ENCODE results near the gene RABIF. TPM values are rescaled to one million over a fixed set of nuclear protein-coding genes. Genes with fewer than 3 reads are reported as not detected.
A peak's percentile ranks its signal among the peaks of the same experiment; 100 is the strongest.
"Not testable (repeated sequence)": the region's sequence is repeated elsewhere in the genome, so short reads cannot be mapped to it uniquely, and the experiment has no call there.

Gene RABIF
- polyA plus RNA-seq = 19.8 TPM

GRCh38 chr1:202888531-202889360 is at the start of gene RABIF:
RABIF (minus strand) TSS chr1:202889149; CDS start chr1:202889098, 51 bp downstream.
- Mint-ChIP-seq H3K27ac (peak within 1 kb of the TSS; percentile 92 to 98 (median 95)), H3K9me3 (no peaks in the 10 kb centered on the region), H3K4me3 (peak within 1 kb of the TSS; percentile 89 to 98 (median 93)), H3K4me1 (peaks cover 12 to 16% (median 12%) of the 10 kb centered on the region in 3 donors), H3K27me3 (no peaks in the 10 kb centered on the region), H3K36me3 (peaks cover 1% of the 10 kb centered on the region)

GRCh38 chr1:202938287-202938925 is 49.5 kb upstream of the RABIF start:
- Mint-ChIP-seq H3K9me3 (no peaks in the 10 kb centered on the region), H3K4me3 (no peak overlapping the region), H3K27ac (no peak overlapping the region), H3K27me3 (peaks cover 4% of the 10 kb centered on the region), H3K36me3 (peaks cover 3% of the 10 kb centered on the region), H3K4me1 (peaks cover 0 to 4% (median 0%) of the 10 kb centered on the region in 3 donors)

- H3K4me1 Mint-ChIP-seq, H3K27me3 Mint-ChIP-seq, H3K9me3 Mint-ChIP-seq, H3K4me3 Mint-ChIP-seq, H3K27ac Mint-ChIP-seq, H3K36me3 Mint-ChIP-seq: not testable (repeated sequence)
Measured at GRCh38 chr1:202936409-202936808, 47.5 kb upstream of the RABIF start.

- H3K27me3 Mint-ChIP-seq = peaks cover 4% of the 10 kb centered on the region
- H3K9me3 Mint-ChIP-seq = peaks cover 2 to 3% (median 2%) of the 10 kb centered on the region in 3 donors
- H3K4me1 Mint-ChIP-seq = peaks cover 0 to 6% (median 0%) of the 10 kb centered on the region in 3 donors
- H3K36me3 Mint-ChIP-seq = no peaks in the 10 kb centered on the region
- H3K27ac Mint-ChIP-seq = no peak overlapping the region
- no peak overlapping the region for H3K4me3 Mint-ChIP-seq
Measured at GRCh38 chr1:202935844-202936243, 46.9 kb upstream of the RABIF start.

GRCh38 chr1:202934755-202935154 is 45.8 kb upstream of the RABIF start:
- Mint-ChIP-seq H3K27me3 (peaks cover 4% of the 10 kb centered on the region), H3K9me3 (peaks cover 2 to 3% (median 2%) of the 10 kb centered on the region in 3 donors), H3K27ac (no peak overlapping the region), H3K4me1 (peaks cover 0 to 6% (median 0%) of the 10 kb centered on the region in 3 donors), H3K36me3 (no peaks in the 10 kb centered on the region), H3K4me3 (no peak overlapping the region)

GRCh38 chr1:202932476-202932875 is 43.5 kb upstream of the RABIF start:
- Mint-ChIP-seq H3K36me3 (no peaks in the 10 kb centered on the region), H3K4me1 (peaks cover 0 to 6% (median 0%) of the 10 kb centered on the region in 3 donors), H3K27me3 (peaks cover 4% of the 10 kb centered on the region), H3K27ac (no peak overlapping the region), H3K9me3 (peaks cover 2 to 3% (median 2%) of the 10 kb centered on the region in 3 donors), H3K4me3 (no peak overlapping the region)

- H3K4me1 Mint-ChIP-seq = peaks cover 13 to 15% (median 14%) of the 10 kb centered on the region in 3 donors
- no peaks in the 10 kb centered on the region for H3K9me3 Mint-ChIP-seq
- H3K4me3 Mint-ChIP-seq = peak within 1 kb of the TSS; percentile 92 to 98 (median 96)
- no peaks in the 10 kb centered on the region for H3K36me3 Mint-ChIP-seq
- no peaks in the 10 kb centered on the region for H3K27me3 Mint-ChIP-seq
- H3K27ac Mint-ChIP-seq = peak within 1 kb of the TSS; percentile 95
Measured at GRCh38 chr1:202926581-202927491, 37.9 kb upstream of the RABIF start, which contains the start of gene KLHL12. KLHL12 (minus strand) TSS chr1:202927234; CDS start chr1:202925162, 2,072 bp downstream.

- Mint-ChIP-seq H3K27ac (no peak overlapping the region), H3K9me3 (no peaks in the 10 kb centered on the region), H3K4me3 (peak overlapping the region in 1 of 4 donors; percentile 22), H3K4me1 (peaks cover 13 to 19% (median 14%) of the 10 kb centered on the region in 3 donors), H3K36me3 (no peaks in the 10 kb centered on the region), H3K27me3 (no peaks in the 10 kb centered on the region)
Measured at GRCh38 chr1:202923533-202923932, 34.6 kb upstream of the RABIF start.

- Mint-ChIP-seq H3K27me3 (no peaks in the 10 kb centered on the region), H3K27ac (no peak overlapping the region), H3K36me3 (no peaks in the 10 kb centered on the region), H3K4me1 (peaks cover 0 to 13% (median 7%) of the 10 kb centered on the region in 3 donors), H3K9me3 (no peaks in the 10 kb centered on the region), H3K4me3 (no peak overlapping the region)
Measured at GRCh38 chr1:202919615-202920014, 30.7 kb upstream of the RABIF start.

GRCh38 chr1:202915146-202915545 is 26.2 kb upstream of the RABIF start:
- Mint-ChIP-seq H3K9me3 (no peaks in the 10 kb centered on the region), H3K36me3 (peaks cover 8% of the 10 kb centered on the region), H3K4me3 (no peak overlapping the region), H3K4me1 (peaks cover 0 to 7% (median 7%) of the 10 kb centered on the region in 3 donors), H3K27me3 (no peaks in the 10 kb centered on the region), H3K27ac (no peak overlapping the region)

- peaks cover 12% of the 10 kb centered on the region for H3K36me3 Mint-ChIP-seq
Measured at GRCh38 chr1:202912476-202912875, 23.5 kb upstream of the RABIF start.

GRCh38 chr1:202909494-202909893 is 20.5 kb upstream of the RABIF start:
- H3K36me3 Mint-ChIP-seq = peaks cover 12% of the 10 kb centered on the region
- no peak overlapping the region for H3K27ac Mint-ChIP-seq

More at GRCh38 chr1:202912476-202912875, 23.5 kb upstream of the RABIF start:
- H3K4me3 Mint-ChIP-seq = peak overlapping the region in 1 of 4 donors; percentile 65
- not testable (repeated sequence) for H3K27me3 Mint-ChIP-seq, H3K4me1 Mint-ChIP-seq, H3K9me3 Mint-ChIP-seq
- H3K27ac Mint-ChIP-seq = peak overlapping the region in 1 of 3 donors; percentile 29

GRCh38 chr1:202908998-202909397 is 20.0 kb upstream of the RABIF start:
- H3K4me1 Mint-ChIP-seq = peaks cover 0 to 1% (median 0%) of the 10 kb centered on the region in 3 donors
- no peaks in the 10 kb centered on the region for H3K27me3 Mint-ChIP-seq
- no peak overlapping the region for H3K27ac Mint-ChIP-seq
- no peak overlapping the region for H3K4me3 Mint-ChIP-seq
- peaks cover 12% of the 10 kb centered on the region for H3K36me3 Mint-ChIP-seq
- H3K9me3 Mint-ChIP-seq = no peaks in the 10 kb centered on the region

More at GRCh38 chr1:202909494-202909893, 20.5 kb upstream of the RABIF start:
- no peaks in the 10 kb centered on the region for H3K9me3 Mint-ChIP-seq
- no peaks in the 10 kb centered on the region for H3K27me3 Mint-ChIP-seq
- H3K4me3 Mint-ChIP-seq = no peak overlapping the region
- H3K4me1 Mint-ChIP-seq = peaks cover 0 to 1% (median 0%) of the 10 kb centered on the region in 3 donors

- no peaks in the 10 kb centered on the region for H3K9me3 Mint-ChIP-seq
- H3K4me1 Mint-ChIP-seq = no peaks in the 10 kb centered on the region
- H3K27ac Mint-ChIP-seq = no peak overlapping the region
- no peak overlapping the region for H3K4me3 Mint-ChIP-seq
- no peaks in the 10 kb centered on the region for H3K27me3 Mint-ChIP-seq
- peaks cover 5% of the 10 kb centered on the region for H3K36me3 Mint-ChIP-seq
Measured at GRCh38 chr1:202905331-202905730, 16.4 kb upstream of the RABIF start.

All from IgD-negative memory B cell (primary cell).